Cardiac ventricle fibroblast (primary cell): ENCODE data around the gene KCNC3. TPM values are rescaled to one million over a fixed set of nuclear protein-coding genes. Genes with fewer than 3 reads are reported as not detected.

Experiments
- total RNA-seq: library from RNA; depleted of rRNA; stranded (reverse); fragments of >200 nt; gene quantifications from 2 replicates; pipeline ENCODE4 v1.2.3, GENCODE V29; 2015

Gene KCNC3
- total RNA-seq, result 0.20 and 0.25 TPM in 2 replicates

GRCh38 chr19:50329146-50329925, at the start of gene KCNC3:
Gene KCNC3, minus strand, starts transcription at chr19:50329377. Its CDS starts 295 bp downstream, at chr19:50329082.

GRCh38 chr19:50376166-50377050, 47.2 kb upstream of the KCNC3 start, which contains the start of gene NR1H2:
Gene NR1H2, plus strand, starts transcription at chr19:50376457. Its CDS starts 1,149 bp downstream, at chr19:50377606.

GRCh38 chr19:50365434-50366306, 36.5 kb upstream of the KCNC3 start, which contains the start of gene NAPSA:
Gene NAPSA, minus strand, starts transcription at chr19:50365639. Its CDS starts 18 bp downstream, at chr19:50365621.

Other genes with a start within 250 kb of the KCNC3 start
- not detected in 2 replicates for gene IZUMO2, start 166.1 kb downstream of the KCNC3 start, total RNA-seq
- gene MYH14, start 125.8 kb downstream of the KCNC3 start, total RNA-seq, result 0.19 TPM in 1 of 2 replicates, not detected in the other
- not detected in 2 replicates for gene NAPSA, start 36.3 kb upstream of the KCNC3 start, total RNA-seq
- gene NR1H2, start 47.1 kb upstream of the KCNC3 start, total RNA-seq, result 77.4 and 87.6 TPM in 2 replicates
- 16.2 and 16.6 TPM in 2 replicates for gene POLD1, start 55.0 kb upstream of the KCNC3 start, total RNA-seq
- gene SPIB, start 89.6 kb upstream of the KCNC3 start, total RNA-seq, result not detected in 2 replicates
- gene MYBPC2, start 103.5 kb upstream of the KCNC3 start, total RNA-seq, result not detected in 2 replicates
- 72.9 and 77.7 TPM in 2 replicates for gene EMC10, start 147.1 kb upstream of the KCNC3 start, total RNA-seq
- 0.44 and 1.7 TPM in 2 replicates for gene GARIN5A, start 147.5 kb upstream of the KCNC3 start, total RNA-seq
- gene JOSD2, start 181.8 kb upstream of the KCNC3 start, total RNA-seq, result 45.0 and 51.3 TPM in 2 replicates
- gene ASPDH, start 184.5 kb upstream of the KCNC3 start, total RNA-seq, result not detected in 2 replicates
- gene LRRC4B, start 239.1 kb upstream of the KCNC3 start, total RNA-seq, result 0.06 TPM in 1 of 2 replicates, not detected in the other